ENCODE data around the gene PIMREG.

DNA sequence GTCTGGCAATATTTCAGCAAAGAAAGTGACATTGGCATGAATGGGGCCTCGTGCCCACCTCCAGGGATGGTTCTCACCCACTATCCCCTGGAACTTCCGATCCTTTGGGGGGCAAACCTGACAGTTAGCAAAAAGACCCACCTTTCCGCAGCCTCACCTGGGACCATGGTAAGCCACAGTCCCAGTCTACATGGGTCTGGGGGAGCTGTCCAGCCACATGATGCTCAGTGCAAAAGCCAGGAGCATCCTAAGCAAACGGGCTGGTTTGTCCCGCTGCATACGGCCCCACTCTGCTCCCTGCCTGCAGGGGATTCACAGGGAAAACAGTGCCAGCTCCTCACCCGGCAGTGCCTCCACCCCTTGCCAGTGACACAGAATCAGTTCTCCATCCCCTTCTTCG is 28.6 kb upstream of the PIMREG start:
- no peak for TF ChIP-seq SMC3 (IDR thresholded peaks at IDR 0.05)
- TF ChIP-seq, protein P1, sequence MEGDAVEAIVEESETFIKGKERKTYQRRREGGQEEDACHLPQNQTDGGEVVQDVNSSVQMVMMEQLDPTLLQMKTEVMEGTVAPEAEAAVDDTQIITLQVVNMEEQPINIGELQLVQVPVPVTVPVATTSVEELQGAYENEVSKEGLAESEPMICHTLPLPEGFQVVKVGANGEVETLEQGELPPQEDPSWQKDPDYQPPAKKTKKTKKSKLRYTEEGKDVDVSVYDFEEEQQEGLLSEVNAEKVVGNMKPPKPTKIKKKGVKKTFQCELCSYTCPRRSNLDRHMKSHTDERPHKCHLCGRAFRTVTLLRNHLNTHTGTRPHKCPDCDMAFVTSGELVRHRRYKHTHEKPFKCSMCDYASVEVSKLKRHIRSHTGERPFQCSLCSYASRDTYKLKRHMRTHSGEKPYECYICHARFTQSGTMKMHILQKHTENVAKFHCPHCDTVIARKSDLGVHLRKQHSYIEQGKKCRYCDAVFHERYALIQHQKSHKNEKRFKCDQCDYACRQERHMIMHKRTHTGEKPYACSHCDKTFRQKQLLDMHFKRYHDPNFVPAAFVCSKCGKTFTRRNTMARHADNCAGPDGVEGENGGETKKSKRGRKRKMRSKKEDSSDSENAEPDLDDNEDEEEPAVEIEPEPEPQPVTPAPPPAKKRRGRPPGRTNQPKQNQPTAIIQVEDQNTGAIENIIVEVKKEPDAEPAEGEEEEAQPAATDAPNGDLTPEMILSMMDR (IDR thresholded peaks at IDR 0.05): no peak
- no peak for TF ChIP-seq POLR2A (IDR thresholded peaks at IDR 0.05; ENCODE audit: low read length)
- TF ChIP-seq EHMT2 (IDR thresholded peaks at IDR 0.05; ENCODE audit: low read depth): no peak
- TF ChIP-seq CEBPB (IDR thresholded peaks at IDR 0.05): no peak
- TF ChIP-seq, protein P2, sequence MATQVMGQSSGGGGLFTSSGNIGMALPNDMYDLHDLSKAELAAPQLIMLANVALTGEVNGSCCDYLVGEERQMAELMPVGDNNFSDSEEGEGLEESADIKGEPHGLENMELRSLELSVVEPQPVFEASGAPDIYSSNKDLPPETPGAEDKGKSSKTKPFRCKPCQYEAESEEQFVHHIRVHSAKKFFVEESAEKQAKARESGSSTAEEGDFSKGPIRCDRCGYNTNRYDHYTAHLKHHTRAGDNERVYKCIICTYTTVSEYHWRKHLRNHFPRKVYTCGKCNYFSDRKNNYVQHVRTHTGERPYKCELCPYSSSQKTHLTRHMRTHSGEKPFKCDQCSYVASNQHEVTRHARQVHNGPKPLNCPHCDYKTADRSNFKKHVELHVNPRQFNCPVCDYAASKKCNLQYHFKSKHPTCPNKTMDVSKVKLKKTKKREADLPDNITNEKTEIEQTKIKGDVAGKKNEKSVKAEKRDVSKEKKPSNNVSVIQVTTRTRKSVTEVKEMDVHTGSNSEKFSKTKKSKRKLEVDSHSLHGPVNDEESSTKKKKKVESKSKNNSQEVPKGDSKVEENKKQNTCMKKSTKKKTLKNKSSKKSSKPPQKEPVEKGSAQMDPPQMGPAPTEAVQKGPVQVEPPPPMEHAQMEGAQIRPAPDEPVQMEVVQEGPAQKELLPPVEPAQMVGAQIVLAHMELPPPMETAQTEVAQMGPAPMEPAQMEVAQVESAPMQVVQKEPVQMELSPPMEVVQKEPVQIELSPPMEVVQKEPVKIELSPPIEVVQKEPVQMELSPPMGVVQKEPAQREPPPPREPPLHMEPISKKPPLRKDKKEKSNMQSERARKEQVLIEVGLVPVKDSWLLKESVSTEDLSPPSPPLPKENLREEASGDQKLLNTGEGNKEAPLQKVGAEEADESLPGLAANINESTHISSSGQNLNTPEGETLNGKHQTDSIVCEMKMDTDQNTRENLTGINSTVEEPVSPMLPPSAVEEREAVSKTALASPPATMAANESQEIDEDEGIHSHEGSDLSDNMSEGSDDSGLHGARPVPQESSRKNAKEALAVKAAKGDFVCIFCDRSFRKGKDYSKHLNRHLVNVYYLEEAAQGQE (IDR thresholded peaks at IDR 0.05): no peak
- TF ChIP-seq ESRRA (IDR thresholded peaks at IDR 0.05; ENCODE audit: borderline replicate concordance, low read length): no peak

All from A549 (cell line).